Keratinocyte (primary cell): ENCODE measurements around the gene MTFP1. TPM values are rescaled to one million over a fixed set of nuclear protein-coding genes. Genes with fewer than 3 reads are reported as not detected.
A peak's percentile ranks its signal among the peaks of the same experiment; 100 is the strongest.

Experiments used
- DNase-seq: peaks from one replicate; pipeline ENCODE4 v3.0.0-alpha.2; 2011; ENCODE audit warnings: low read depth, missing footprints, low spot score
- FAIRE-seq: peaks from 2 replicates; lab custom pipeline; 2011; peaks lifted over from hg19 to GRCh38; lab: Jason Lieb, UNC
- H2AFZ ChIP-seq: 2 replicates; pipeline ENCODE4 v1.6.0; 2012; ENCODE audit warnings: low read length, control low read depth, inconsistent platforms; ENCODE audit not compliant: control insufficient read depth
- H3K27ac ChIP-seq: 2 replicates; pipeline ENCODE4 v1.5.1; 2011; ENCODE audit warnings: low read length; ENCODE audit not compliant: control insufficient read depth, insufficient read depth
- H3K27me3 ChIP-seq: 3 replicates; pipeline ENCODE4 v1.6.0; 2011; ENCODE audit warnings: low read length; ENCODE audit not compliant: control insufficient read depth, insufficient read depth; ENCODE audit errors: extremely low read depth
- H3K36me3 ChIP-seq, 2 experiments: 2 replicates in 1 of 2; 3 replicates in 1 of 2; pipeline ENCODE4 v1.5.1; 2011; ENCODE audit warnings: low read length in 2 of 2, mild to moderate bottlenecking in 1 of 2; ENCODE audit not compliant: control insufficient read depth in 2 of 2, insufficient read depth in 2 of 2; ENCODE audit errors: extremely low read depth in 1 of 2
- H3K4me1 ChIP-seq: 3 replicates; pipeline ENCODE4 v1.5.1; 2011; ENCODE audit warnings: low read length; ENCODE audit not compliant: control insufficient read depth, insufficient read depth; ENCODE audit errors: extremely low read depth
- H3K4me2 ChIP-seq: 3 replicates; pipeline ENCODE4 v1.6.0; 2011; ENCODE audit warnings: low read depth, low read length; ENCODE audit not compliant: control insufficient read depth, insufficient read depth; ENCODE audit errors: extremely low read depth
- H3K4me3 ChIP-seq, 3 experiments: fragments of 200-600 bp in 1 of 3; sonication (generic) in 1 of 3; 2 replicates in 2 of 3; 3 replicates in 1 of 3; pipeline ENCODE4 v1.5.1; 2011 to 2016; ENCODE audit warnings: low read length in 3 of 3, mild to moderate bottlenecking in 3 of 3, control low read depth in 2 of 3, inconsistent platforms in 1 of 3, low read depth in 1 of 3, mixed read lengths in 1 of 3, mixed run types in 1 of 3, moderate library complexity in 1 of 3; ENCODE audit not compliant: control insufficient read depth in 2 of 3, insufficient read depth in 2 of 3; ENCODE audit errors: extremely low read depth in 1 of 3
- H3K79me2 ChIP-seq: 2 replicates; pipeline ENCODE4 v1.6.0; 2012; ENCODE audit warnings: low read length; ENCODE audit not compliant: control insufficient read depth, insufficient read depth
- H3K9ac ChIP-seq: 3 replicates; pipeline ENCODE4 v1.6.0; 2011; ENCODE audit warnings: low read length; ENCODE audit not compliant: control insufficient read depth, insufficient read depth; ENCODE audit errors: extremely low read depth
- H3K9me1 ChIP-seq: 3 replicates; pipeline ENCODE4 v1.6.0; 2011; ENCODE audit warnings: low read length; ENCODE audit not compliant: control insufficient read depth, insufficient read depth; ENCODE audit errors: extremely low read depth
- H3K9me3 ChIP-seq: 2 replicates; pipeline ENCODE4 v1.5.1; 2012; ENCODE audit warnings: low read depth, low read length; ENCODE audit not compliant: control insufficient read depth
- H4K20me1 ChIP-seq: 3 replicates; pipeline ENCODE4 v1.6.0; 2011; ENCODE audit warnings: low read length; ENCODE audit not compliant: control insufficient read depth, insufficient read depth; ENCODE audit errors: extremely low read depth
- CTCF ChIP-seq, 3 experiments: IDR thresholded peaks in 1 of 3; conservative IDR thresholded peaks in 1 of 3; optimal IDR thresholded peaks in 1 of 3; 2 replicates in 2 of 3; 3 replicates in 1 of 3; pipeline versions ENCODE3 to v1.5.1; 2011; ENCODE audit warnings: low read length in 3 of 3, mild to moderate bottlenecking in 3 of 3, moderate library complexity in 2 of 3, control low read depth in 1 of 3, inconsistent platforms in 1 of 3; ENCODE audit not compliant: insufficient read depth in 2 of 3; ENCODE audit errors: extremely low read depth in 1 of 3
- EZH2 ChIP-seq: IDR thresholded peaks from one replicate; pipeline ENCODE4 v1.6.1; 2012; ENCODE audit warnings: inconsistent platforms, mild to moderate bottlenecking, low read length, moderate library complexity
- dilution Hi-C: fragments of 300-500 bp; cut with MboI; formaldehyde crosslinking; loops from one replicate; pipeline ENCODE4 v1.7.0; 2020; ENCODE audit warnings: low sequenced_read_pairs; ENCODE audit not compliant: extremely low pct_ligation_motif_present
- polyA plus RNA-seq, 5 experiments: library from polyadenylated mRNA; depleted of rRNA in 3 of 5; stranded (reverse) in 3 of 5; stranded (forward) in 1 of 5; unstranded in 1 of 5; fragments of >200 nt; gene quantifications; 1 replicate in 1 of 5; 2 replicates in 3 of 5; 3 replicates in 1 of 5; pipeline versions ENCODE4 v1.2.1 to v1.2.3, GENCODE V29; 2011 to 2012; ENCODE audit warnings: missing spikeins in 2 of 5, low read depth in 1 of 5, low replicate concordance in 1 of 5

Gene MTFP1
- polyA plus RNA-seq, 1 donor (not counting 4 experiments of a cell fraction or from before 2014, with no cell fraction given) = 8.4 TPM

DNA sequence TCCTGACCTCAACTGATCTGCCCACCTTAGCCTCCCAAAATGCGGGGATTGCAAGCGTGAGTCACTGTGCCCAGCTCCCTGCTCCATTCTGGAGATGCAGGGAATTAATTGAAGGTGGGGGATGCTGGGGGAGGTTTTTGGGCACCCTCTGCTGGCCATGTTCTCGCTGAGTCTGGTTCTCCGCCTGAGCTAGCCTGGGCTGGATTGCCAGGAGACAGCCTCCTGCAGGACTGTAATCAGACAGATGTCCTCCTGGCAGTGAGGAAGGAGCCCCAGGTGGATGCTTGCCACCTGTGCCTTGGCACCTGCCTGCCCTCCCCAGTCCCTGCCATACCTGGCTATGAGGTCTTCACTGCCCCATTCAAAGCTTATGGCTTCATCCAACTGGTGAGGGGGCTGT lies 5.4 kb downstream of the MTFP1 start:
- TF ChIP-seq EZH2 (no peak), CTCF (optimal IDR thresholded peaks at IDR 0.05 in 1 of 3, IDR thresholded peaks at IDR 0.05 in 1 of 3, conservative IDR thresholded peaks at IDR 0.05 in 1 of 3; ENCODE audit: extremely low read depth in 1 of 3, insufficient read depth in 2 of 3, low read length in 3 of 3) (peak in 2 of 3 experiments; percentile 17 to 45)
- DNase-seq (no peak), FAIRE-seq (no peak)
- H3K4me3 ChIP-seq = no peak overlapping the region
- no peak overlapping the region for H3K27ac ChIP-seq
- H2AFZ ChIP-seq = no peak overlapping the region
- no peaks in the 10 kb centered on the region for H4K20me1 ChIP-seq
- dilution Hi-C loops = no loop called here
- no peak overlapping the region for H3K4me2 ChIP-seq
- H3K79me2 ChIP-seq = no peaks in the 10 kb centered on the region
- no peak overlapping the region for H3K9ac ChIP-seq
- no peaks in the 10 kb centered on the region for H3K27me3 ChIP-seq
- H3K9me1 ChIP-seq = no peaks in the 10 kb centered on the region
- peaks cover 0 to 3% of the 10 kb centered on the region in 2 experiments for H3K36me3 ChIP-seq
- no peaks in the 10 kb centered on the region for H3K9me3 ChIP-seq
- H3K4me1 ChIP-seq = peaks cover 22% of the 10 kb centered on the region

DNA sequence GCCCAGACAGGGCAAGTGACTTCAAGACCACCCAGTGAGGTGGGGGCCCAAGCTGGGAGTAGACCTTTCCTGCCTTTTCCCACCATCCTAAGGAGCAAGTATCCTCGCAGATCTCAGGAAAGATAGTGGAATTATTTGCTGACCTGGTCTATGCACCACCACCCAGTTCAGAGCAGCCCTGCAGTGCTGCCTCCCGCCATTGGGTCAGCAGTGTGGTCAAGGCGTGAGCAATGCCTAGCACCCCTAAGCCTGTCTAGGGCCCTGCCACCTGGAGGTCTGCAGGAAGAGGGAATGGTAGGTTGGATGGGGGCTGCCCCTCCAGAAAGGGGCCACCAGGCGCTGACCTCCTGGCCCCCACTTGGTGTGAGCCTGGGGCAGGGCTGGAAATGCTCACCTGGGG lies 6.5 kb downstream of the MTFP1 start:
- Histone ChIP-seq H3K9ac (no peak overlapping the region), H3K4me2 (no peak overlapping the region), H3K9me1 (no peaks in the 10 kb centered on the region), H3K9me3 (no peaks in the 10 kb centered on the region), H3K36me3 (peaks cover 0 to 3% of the 10 kb centered on the region in 2 experiments), H3K27ac (no peak overlapping the region), H2AFZ (no peak overlapping the region), H3K4me3 (no peak overlapping the region), H4K20me1 (no peaks in the 10 kb centered on the region), H3K27me3 (no peaks in the 10 kb centered on the region), H3K79me2 (no peaks in the 10 kb centered on the region), H3K4me1 (peaks cover 15% of the 10 kb centered on the region)
- DNase-seq (no peak), FAIRE-seq (no peak)
- dilution Hi-C loops = no loop called here
- no peak for TF ChIP-seq EZH2
- TF ChIP-seq CTCF (optimal IDR thresholded peaks at IDR 0.05 in 1 of 3, IDR thresholded peaks at IDR 0.05 in 1 of 3, conservative IDR thresholded peaks at IDR 0.05 in 1 of 3; ENCODE audit: extremely low read depth in 1 of 3, insufficient read depth in 2 of 3, low read length in 3 of 3) = no peak
